ENCODE data around the gene PDE6D. TPM values are rescaled to one million over a fixed set of nuclear protein-coding genes. Genes with fewer than 3 reads are reported as not detected.

PDE6D gene
- total and polyA plus RNA-seq, 2 donors (not counting 1 experiment from before 2014, with no cell fraction given), result 31.9 to 36.5 TPM

GRCh38 chr2:231682603-231683291 is 98.3 kb downstream of the PDE6D start:
- Histone ChIP-seq H3K36me3 (replicated peaks in 1 of 2; ENCODE audit: control extremely low read depth in 1 of 2, control insufficient read depth in 1 of 2, extremely low read depth in 1 of 2, insufficient read depth in 2 of 2, low read length in 1 of 2) (no peaks in the 10 kb centered on the region), H3K9me3 (ENCODE audit: control extremely low read depth in 1 of 3, control insufficient read depth in 2 of 3, insufficient read depth in 1 of 3, low read length in 2 of 3) (peaks cover 0 to 3% (median 0%) of the 10 kb centered on the region in 3 donors), H3K4me1 (ENCODE audit: control insufficient read depth in 2 of 2, insufficient read depth in 2 of 2, low read length in 2 of 2) (peaks cover 24 to 54% of the 10 kb centered on the region in 2 donors), H2AFZ (ENCODE audit: insufficient read depth, low read depth, low read length, poor library complexity, severe bottlenecking) (peak overlapping the region; percentile 44), H3K27me3 (replicated peaks in 1 of 4; ENCODE audit: control extremely low read depth in 1 of 4, control insufficient read depth in 3 of 4, insufficient read depth in 4 of 4, low read length in 3 of 4) (no peaks in the 10 kb centered on the region), H3K27ac (ENCODE audit: low read length in 2 of 2) (peak overlapping the region in 1 of 2 donors; percentile 2), H3K4me2 (replicated peaks; ENCODE audit: low read depth, low read length, poor library complexity, severe bottlenecking) (no peak overlapping the region), H3K79me2 (ENCODE audit: control insufficient read depth, insufficient read depth, low read length) (peaks cover 3% of the 10 kb centered on the region), H3K4me3 (ENCODE audit: control extremely low read depth in 1 of 5, extremely low read depth in 1 of 5, insufficient read depth in 1 of 5, low read depth in 2 of 5, low read length in 4 of 5) (no peak overlapping the region), H3K9ac (ENCODE audit: low read length) (no peak overlapping the region), H4K20me1 (ENCODE audit: control insufficient read depth, insufficient read depth, low read length, poor library complexity, severe bottlenecking) (no peaks in the 10 kb centered on the region)
- ChIA-PET CTCF (interaction anchor here (0.8 to 21.6 kb wide), 9 partner anchors 8 to 71 kb away, joined by 3 to 785 read pairs (median 6); partner anchors contain the start of gene PTMA), POLR2A (interaction anchor here (1.4 to 6.1 kb wide), 5 partner anchors 7 to 32 kb away, joined by 4 to 75 read pairs (median 9); no protein-coding TSS in a partner anchor)
- WGBS (ENCODE audit: insufficient coverage), result 47% methylated on average over 11 of the region's 11 CpGs
- no peak for TF ChIP-seq CTCF (IDR thresholded peaks at IDR 0.05)
- TF ChIP-seq EZH2 (IDR thresholded peaks at IDR 0.05; ENCODE audit: borderline replicate concordance, insufficient read depth, low read depth, low read length, poor library complexity, severe bottlenecking), result no peak
- DNase-seq (no peak), ATAC-seq (ENCODE audit: low read depth) (no peak)
- Mint-ChIP-seq H3K27me3 (no peaks in the 10 kb centered on the region), H3K4me3 (peak overlapping the region; percentile 74), H3K9me3 (ENCODE audit: insufficient read depth) (no peaks in the 10 kb centered on the region), H3K27ac (peak overlapping the region; percentile 87), H3K4me1 (peaks cover 50% of the 10 kb centered on the region)
- intact Hi-C loops (cut with micrococcal nuclease), result no loop called here

Small RNA genes within 50 kb of the gene (small RNA-seq; reads per million reads assigned to genes)
- gene AC073476.4 (ENCODE audit: insufficient read length, low read depth, low replicate concordance) (not detected), gene RF00015 (ENCODE audit: insufficient read length, low read depth, low replicate concordance) (not detected)

Other genes with a start within 250 kb of the PDE6D start
- gene TEX44, start 188.4 kb downstream of the PDE6D start, total RNA-seq, result not detected in 2 replicates
- gene TEX44, start 188.4 kb downstream of the PDE6D start, polyA plus RNA-seq, result not detected in 2 replicates
- gene PTMA, start 72.8 kb downstream of the PDE6D start, total RNA-seq, result 2,208 and 2,282 TPM in 2 replicates
- gene PTMA, start 72.8 kb downstream of the PDE6D start, polyA plus RNA-seq, result 713 and 1,872 TPM in 2 replicates
- 52.7 and 58.5 TPM in 2 replicates for gene COPS7B, start 5.2 kb upstream of the PDE6D start, total RNA-seq
- 48.6 and 70.8 TPM in 2 replicates for gene COPS7B, start 5.2 kb upstream of the PDE6D start, polyA plus RNA-seq
- gene NPPC, start 145.1 kb upstream of the PDE6D start, total RNA-seq, result 0.70 and 0.71 TPM in 2 replicates
- 0.33 TPM in 1 of 2 replicates, not detected in the other for gene NPPC, start 145.1 kb upstream of the PDE6D start, polyA plus RNA-seq
- 70.1 and 74.3 TPM in 2 replicates for gene DIS3L2, start 180.4 kb upstream of the PDE6D start, total RNA-seq
- 32.2 and 34.5 TPM in 2 replicates for gene DIS3L2, start 180.4 kb upstream of the PDE6D start, polyA plus RNA-seq